Subcutaneous abdominal adipose tissue (tissue), 5 donors: ENCODE data around the gene PRICKLE3.

Experiments used
- H3K27ac ChIP-seq: one replicate; pipeline ENCODE4 v1.7.0; 2013; ENCODE audit warnings: low read depth, mild to moderate bottlenecking, inconsistent platforms, low read length, moderate library complexity
- H3K27me3 ChIP-seq, 5 donors: one replicate each; pipeline ENCODE4 v1.7.0; 2013; ENCODE audit warnings: low read length in 5 of 5, inconsistent platforms in 1 of 5; ENCODE audit not compliant: control insufficient read depth in 5 of 5, insufficient read depth in 4 of 5
- H3K36me3 ChIP-seq, 5 donors: one replicate each; pipeline ENCODE4 v1.7.0; 2013; ENCODE audit warnings: low read length in 5 of 5; ENCODE audit not compliant: control insufficient read depth in 5 of 5, insufficient read depth in 5 of 5
- H3K4me1 ChIP-seq, 5 donors: one replicate each; pipeline ENCODE4 v1.7.0; 2013; ENCODE audit warnings: low read length in 5 of 5, mild to moderate bottlenecking in 3 of 5, moderate library complexity in 1 of 5; ENCODE audit not compliant: control insufficient read depth in 5 of 5, insufficient read depth in 5 of 5
- H3K4me3 ChIP-seq, 5 donors: one replicate each; pipeline ENCODE4 v1.7.0; 2013; ENCODE audit warnings: low read length in 5 of 5, low read depth in 1 of 5
- H3K9ac ChIP-seq, 5 donors: one replicate each; pipeline ENCODE4 v1.7.0; 2013; ENCODE audit warnings: low read length in 5 of 5, mild to moderate bottlenecking in 4 of 5, moderate library complexity in 3 of 5
- H3K9me3 ChIP-seq, 5 donors: one replicate each; pipeline ENCODE4 v1.7.0; 2013; ENCODE audit warnings: low read length in 5 of 5; ENCODE audit not compliant: control insufficient read depth in 5 of 5
- donor health status: healthy.
- donor health status: healthy.
- donor health status: healthy.
- donor health status: healthy.
- donor health status: healthy.

PRICKLE3 gene

GRCh38 chrX:49164589-49165360 lies 21.4 kb downstream of the PRICKLE3 start:
- Histone ChIP-seq H3K4me3 (no peak overlapping the region), H3K9ac (no peak overlapping the region), H3K9me3 (no peaks in the 10 kb centered on the region), H3K27me3 (peaks cover 0 to 5% (median 0%) of the 10 kb centered on the region in 5 donors), H3K4me1 (peaks cover 0 to 32% (median 20%) of the 10 kb centered on the region in 5 donors), H3K27ac (peak overlapping the region; percentile 85), H3K36me3 (no peaks in the 10 kb centered on the region)

DNA sequence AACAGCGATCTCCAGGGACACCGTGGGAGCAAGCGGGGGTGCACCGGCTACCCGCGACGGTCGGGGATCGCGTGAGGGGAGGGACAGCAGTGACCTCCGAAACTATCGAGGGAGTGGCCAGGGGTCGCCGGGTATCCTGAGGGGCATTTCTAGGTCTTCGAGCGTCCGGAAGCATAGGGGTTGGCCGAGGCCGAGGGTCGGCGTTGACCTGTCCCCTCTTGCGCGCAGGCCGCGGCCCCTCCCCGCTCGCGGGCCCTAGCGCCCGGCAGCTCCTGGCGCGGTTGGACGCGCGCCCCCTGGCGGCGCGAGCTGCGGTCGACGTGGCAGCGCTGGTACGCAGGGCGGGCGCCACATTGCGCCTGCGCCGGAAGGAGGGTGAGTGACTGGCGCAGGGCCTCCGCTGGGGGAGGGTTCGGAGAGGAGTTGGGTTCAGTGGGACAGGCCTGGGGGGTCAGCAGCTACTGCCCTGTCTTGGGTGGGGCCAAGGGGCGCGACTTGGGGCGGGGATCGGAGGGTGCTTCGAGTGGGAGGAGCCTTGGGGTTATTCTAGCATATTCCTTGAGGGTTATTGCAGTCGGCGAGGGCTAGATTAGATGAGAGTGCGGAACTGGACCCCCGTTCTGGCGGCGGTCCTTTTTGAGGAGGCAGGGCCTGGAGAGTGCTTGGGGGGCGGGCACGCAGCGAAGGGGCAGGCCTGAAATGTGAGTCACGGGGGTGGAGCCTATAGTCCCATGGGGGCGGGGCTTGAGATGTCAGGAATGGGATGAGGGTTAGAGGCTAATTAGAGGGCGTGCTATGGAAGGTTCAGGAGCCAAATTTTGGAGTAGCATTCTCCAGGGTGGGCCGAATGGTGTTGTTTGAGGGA lies 22.4 kb downstream of the PRICKLE3 start:
- peak overlapping the region in 4 of 5 donors; percentile 32 to 71 (median 56) for H3K9ac ChIP-seq
- H3K27ac ChIP-seq = peak overlapping the region; percentile 85
- no peaks in the 10 kb centered on the region for H3K9me3 ChIP-seq
- peaks cover 0 to 5% (median 0%) of the 10 kb centered on the region in 5 donors for H3K27me3 ChIP-seq
- H3K4me3 ChIP-seq = peak overlapping the region in 4 of 5 donors; percentile 55 to 65 (median 59)
- no peaks in the 10 kb centered on the region for H3K36me3 ChIP-seq
- peaks cover 0 to 32% (median 20%) of the 10 kb centered on the region in 5 donors for H3K4me1 ChIP-seq

DNA sequence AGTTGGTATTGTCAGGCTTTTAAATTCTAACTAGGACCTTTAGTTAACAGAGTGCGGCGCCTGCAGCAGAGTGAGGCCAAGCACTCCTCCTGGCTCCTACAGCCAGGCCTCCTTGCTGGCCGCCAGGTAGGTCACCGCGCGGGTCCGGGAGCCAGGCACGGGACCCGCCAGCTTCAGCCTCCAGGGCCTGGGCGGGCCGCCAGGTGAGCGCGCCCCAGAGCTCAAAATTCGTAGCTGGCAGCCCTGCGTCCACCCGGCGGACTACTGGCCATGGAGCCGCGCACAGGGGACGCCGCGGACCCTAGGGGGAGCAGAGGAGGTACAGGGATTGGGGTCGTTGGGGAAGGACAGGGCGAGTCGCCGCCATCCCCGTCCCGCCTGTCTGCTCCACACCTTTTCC lies 23.6 kb downstream of the PRICKLE3 start, which contains the start of gene MAGIX:
Gene MAGIX (plus strand): TSS at position 139 of the 400 bp plus-strand sequence. CDS start 132 bp downstream, at position 271.
- H3K9ac ChIP-seq = peak within 1 kb of the TSS in 3 of 5 donors; percentile 32 to 71 (median 43)
- H3K27me3 ChIP-seq = peaks cover 0 to 8% (median 0%) of the 10 kb centered on the region in 5 donors
- H3K36me3 ChIP-seq = no peaks in the 10 kb centered on the region
- H3K9me3 ChIP-seq = no peaks in the 10 kb centered on the region
- H3K4me1 ChIP-seq = peaks cover 0 to 29% (median 18%) of the 10 kb centered on the region in 5 donors
- H3K27ac ChIP-seq = peak within 1 kb of the TSS; percentile 85
- H3K4me3 ChIP-seq = peak within 1 kb of the TSS in 4 of 5 donors; percentile 55 to 65 (median 59)

DNA sequence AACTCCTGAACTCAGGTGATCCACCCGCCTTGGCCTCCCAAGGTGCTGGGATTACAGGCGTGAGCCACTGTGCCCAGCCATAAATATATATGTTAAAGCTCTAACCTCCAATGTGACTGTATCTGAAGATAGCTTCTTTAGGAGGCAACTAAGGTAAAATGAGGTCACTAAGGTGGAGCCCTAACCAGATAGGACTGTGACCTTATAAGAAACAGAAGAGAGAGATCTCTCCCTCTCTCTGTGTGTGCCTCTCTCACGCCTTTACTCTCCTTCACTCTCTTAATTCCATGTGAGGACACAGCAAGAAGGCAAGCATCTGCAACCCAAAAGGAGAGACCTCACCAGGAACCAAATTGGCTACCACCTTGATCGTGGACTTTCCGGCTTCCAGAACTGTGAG lies 24.5 kb downstream of the PRICKLE3 start:
- no peaks in the 10 kb centered on the region for H3K9me3 ChIP-seq
- H3K36me3 ChIP-seq = no peaks in the 10 kb centered on the region
- peaks cover 0 to 20% (median 9%) of the 10 kb centered on the region in 5 donors for H3K4me1 ChIP-seq
- H3K27ac ChIP-seq = no peak overlapping the region
- no peak overlapping the region for H3K4me3 ChIP-seq
- peaks cover 0 to 8% (median 0%) of the 10 kb centered on the region in 5 donors for H3K27me3 ChIP-seq
- no peak overlapping the region for H3K9ac ChIP-seq

DNA sequence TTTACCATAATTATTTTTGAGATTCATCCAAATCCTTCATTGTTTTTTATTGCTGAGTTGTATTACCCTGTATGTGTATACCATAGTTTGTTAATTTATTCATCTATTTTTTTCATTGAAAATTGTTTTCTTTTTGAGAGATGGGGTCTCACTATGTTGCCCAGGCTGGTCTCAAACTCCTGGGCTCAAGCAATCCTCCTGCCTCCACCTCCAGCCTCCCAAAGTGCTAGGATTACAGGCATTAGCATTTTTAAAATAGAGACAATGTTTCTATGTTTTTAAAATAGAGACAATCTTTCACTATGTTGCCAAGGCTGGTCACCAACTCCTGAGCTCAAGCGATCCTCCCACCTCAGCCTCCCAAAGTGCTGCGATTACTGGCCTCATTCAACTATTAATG lies 25.3 kb downstream of the PRICKLE3 start:
- H3K4me3 ChIP-seq = no peak overlapping the region
- peaks cover 0 to 16% (median 8%) of the 10 kb centered on the region in 5 donors for H3K4me1 ChIP-seq
- H3K36me3 ChIP-seq = no peaks in the 10 kb centered on the region
- no peaks in the 10 kb centered on the region for H3K9me3 ChIP-seq
- no peak overlapping the region for H3K27ac ChIP-seq
- no peak overlapping the region for H3K9ac ChIP-seq
- H3K27me3 ChIP-seq = peaks cover 0 to 8% (median 0%) of the 10 kb centered on the region in 5 donors

DNA sequence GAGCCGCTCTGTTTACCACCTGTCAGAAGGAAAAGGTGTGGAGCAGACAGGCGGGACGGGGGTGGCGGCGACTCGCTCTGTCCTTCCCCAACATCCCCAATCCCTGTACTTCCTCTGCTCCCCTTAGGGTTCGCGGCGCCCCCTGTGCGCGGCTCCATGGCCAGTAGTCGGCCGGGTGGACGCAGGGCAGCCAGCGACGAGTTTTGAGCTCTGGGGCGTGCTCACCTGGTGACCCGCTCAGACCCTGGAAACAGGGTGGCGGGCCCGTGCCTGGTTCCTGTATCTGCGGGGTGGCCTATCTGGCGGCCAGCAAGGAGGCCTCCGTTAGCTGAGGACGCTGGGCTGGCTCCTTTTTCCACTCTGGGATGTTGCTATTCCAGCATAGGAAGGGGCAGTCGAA lies 29.0 kb downstream of the PRICKLE3 start:
- no peak overlapping the region for H3K27ac ChIP-seq
- H3K36me3 ChIP-seq = no peaks in the 10 kb centered on the region
- no peaks in the 10 kb centered on the region for H3K9me3 ChIP-seq
- peaks cover 0 to 8% (median 0%) of the 10 kb centered on the region in 5 donors for H3K27me3 ChIP-seq
- no peak overlapping the region for H3K4me3 ChIP-seq
- no peak overlapping the region for H3K9ac ChIP-seq
- peaks cover 2 to 16% (median 8%) of the 10 kb centered on the region in 5 donors for H3K4me1 ChIP-seq

- Histone ChIP-seq H3K4me1 (peaks cover 2 to 16% (median 8%) of the 10 kb centered on the region in 5 donors), H3K9me3 (no peaks in the 10 kb centered on the region), H3K27ac (peak overlapping the region; percentile 84), H3K36me3 (no peaks in the 10 kb centered on the region), H3K27me3 (peaks cover 0 to 8% (median 0%) of the 10 kb centered on the region in 5 donors), H3K4me3 (peak overlapping the region; percentile 53 to 64 (median 59)), H3K9ac (peak overlapping the region; percentile 61 to 83 (median 75))
These were observed 30.0 kb downstream of the PRICKLE3 start for GRCh38 chrX:49155900-49156837.

DNA sequence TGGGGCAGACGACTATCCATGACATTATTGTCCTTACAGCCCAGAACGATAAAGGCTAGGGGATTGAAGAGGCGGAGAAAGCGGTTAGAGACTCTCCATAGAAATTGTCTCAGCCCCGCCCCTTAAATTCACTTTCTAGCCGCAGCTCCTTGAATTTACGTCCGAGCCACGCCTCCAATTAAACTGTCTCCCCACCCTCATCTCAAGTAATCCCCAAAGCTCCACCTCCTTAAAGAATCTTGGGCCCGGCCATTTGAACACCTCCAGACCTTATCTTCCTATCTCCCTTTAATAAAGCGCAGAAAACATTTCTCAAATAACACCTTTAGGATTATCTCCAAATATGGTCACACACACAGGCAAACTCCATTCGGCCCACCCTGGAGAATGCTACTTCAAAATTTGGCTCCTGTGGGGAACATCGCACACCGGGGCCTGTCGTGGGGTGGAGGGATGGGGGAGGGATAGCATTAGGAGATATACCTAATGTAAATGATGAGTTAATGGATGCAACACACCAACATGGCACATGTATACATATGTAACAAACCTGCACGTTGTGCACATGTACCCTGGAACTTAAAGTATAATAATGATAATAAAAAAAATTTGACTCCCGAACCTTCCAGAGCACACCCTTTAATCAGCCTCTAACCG lies 30.8 kb downstream of the PRICKLE3 start:
- Histone ChIP-seq H3K4me3 (peak overlapping the region; percentile 53 to 64 (median 59)), H3K9me3 (no peaks in the 10 kb centered on the region), H3K9ac (peak overlapping the region in 4 of 5 donors; percentile 61 to 83 (median 76)), H3K27ac (peak overlapping the region; percentile 84), H3K36me3 (no peaks in the 10 kb centered on the region), H3K4me1 (peaks cover 2 to 16% (median 8%) of the 10 kb centered on the region in 5 donors), H3K27me3 (peaks cover 0 to 8% (median 0%) of the 10 kb centered on the region in 5 donors)

GRCh38 chrX:49153467-49153866 lies 32.7 kb downstream of the PRICKLE3 start:
- H3K4me3 ChIP-seq = no peak overlapping the region
- H3K9ac ChIP-seq = no peak overlapping the region
- H3K4me1 ChIP-seq = peaks cover 2 to 16% (median 8%) of the 10 kb centered on the region in 5 donors
- H3K27me3 ChIP-seq = peaks cover 0 to 8% (median 0%) of the 10 kb centered on the region in 5 donors
- H3K9me3 ChIP-seq = no peaks in the 10 kb centered on the region
- H3K27ac ChIP-seq = no peak overlapping the region
- H3K36me3 ChIP-seq = no peaks in the 10 kb centered on the region
